HEK293 (cell line): Measurements from ENCODE around the gene MAPKAPK5.
A peak's percentile ranks its signal among the peaks of the same experiment; 100 is the strongest.

Source experiments
- GLI4 ChIP-seq: fragments of 450-650 bp; formaldehyde crosslinking; IDR thresholded peaks from 2 replicates; pipeline ENCODE4 v1.5.1; 2016; ENCODE audit warnings: missing biosample characterization, missing genetic modification characterization
- HOXA7 ChIP-seq: sonication (generic); formaldehyde crosslinking; IDR thresholded peaks from 2 replicates; pipeline ENCODE4 v1.8.1; 2022; ENCODE audit warnings: missing genetic modification reagents, borderline replicate concordance
- KLF1 ChIP-seq: fragments of 450-650 bp; formaldehyde crosslinking; IDR thresholded peaks from 2 replicates; pipeline ENCODE4 v1.5.1; 2016; ENCODE audit warnings: missing biosample characterization, missing genetic modification characterization
- KLF10 ChIP-seq: fragments of 450-650 bp; IDR thresholded peaks from 2 replicates; pipeline ENCODE4 v1.5.1; 2018; ENCODE audit warnings: missing biosample characterization, mild to moderate bottlenecking, missing genetic modification characterization
- KLF16 ChIP-seq: fragments of 450-650 bp; formaldehyde crosslinking; IDR thresholded peaks from 2 replicates; pipeline ENCODE4 v1.5.1; 2017; ENCODE audit warnings: missing biosample characterization, missing genetic modification characterization
- TRIM28 ChIP-seq: IDR thresholded peaks from 2 replicates; pipeline ENCODE4 v1.6.1; 2011; ENCODE audit warnings: low read length, control low read depth, borderline replicate concordance
- ZBTB17 ChIP-seq: fragments of 450-650 bp; formaldehyde crosslinking; IDR thresholded peaks from 2 replicates; pipeline ENCODE4 v1.5.1; 2016; ENCODE audit warnings: missing biosample characterization, missing genetic modification characterization
- ZFP3 ChIP-seq: fragments of 450-650 bp; formaldehyde crosslinking; IDR thresholded peaks from 2 replicates; pipeline ENCODE4 v1.5.1; 2016; ENCODE audit warnings: low read depth, missing biosample characterization, missing genetic modification characterization
- ZNF114 ChIP-seq: fragments of 450-650 bp; formaldehyde crosslinking; IDR thresholded peaks from 2 replicates; pipeline ENCODE4 v1.5.0; 2017; ENCODE audit warnings: missing biosample characterization, missing genetic modification characterization
- ZNF184 ChIP-seq: fragments of 450-650 bp; IDR thresholded peaks from 2 replicates; pipeline ENCODE4 v1.5.1; 2018; ENCODE audit warnings: missing biosample characterization, mild to moderate bottlenecking, missing genetic modification characterization
- ZNF2 ChIP-seq: fragments of 450-650 bp; formaldehyde crosslinking; IDR thresholded peaks from 2 replicates; pipeline ENCODE4 v1.5.1; 2016; ENCODE audit warnings: missing biosample characterization, missing genetic modification characterization
- ZNF324 ChIP-seq: fragments of 450-650 bp; formaldehyde crosslinking; IDR thresholded peaks from 2 replicates; pipeline ENCODE4 v1.5.1; 2016; ENCODE audit warnings: missing biosample characterization, missing genetic modification characterization
- ZNF341 ChIP-seq: fragments of 450-650 bp; formaldehyde crosslinking; IDR thresholded peaks from 2 replicates; pipeline ENCODE4; 2016; ENCODE audit warnings: low read depth, missing biosample characterization, missing genetic modification characterization
- ZNF433 ChIP-seq: fragments of 450-650 bp; formaldehyde crosslinking; IDR thresholded peaks from 2 replicates; pipeline ENCODE4 v1.5.1; 2016; ENCODE audit warnings: missing biosample characterization, missing genetic modification characterization, low read depth
- ZNF580 ChIP-seq: fragments of 450-650 bp; formaldehyde crosslinking; IDR thresholded peaks from 2 replicates; pipeline ENCODE4 v1.5.1; 2016; ENCODE audit warnings: missing biosample characterization, missing genetic modification characterization
- ZNF596 ChIP-seq: fragments of 450-650 bp; IDR thresholded peaks from 2 replicates; pipeline ENCODE4 v1.5.0; 2018; ENCODE audit warnings: missing biosample characterization, mild to moderate bottlenecking, missing genetic modification characterization, moderate library complexity
- ZNF626 ChIP-seq: fragments of 450-650 bp; sonication (Bioruptor Pico); formaldehyde crosslinking; IDR thresholded peaks from 2 replicates; pipeline ENCODE4 v1.5.1; 2018; ENCODE audit warnings: missing biosample characterization, missing genetic modification characterization, inconsistent platforms
- ZNF660 ChIP-seq: fragments of 450-650 bp; IDR thresholded peaks from 2 replicates; pipeline ENCODE4 v1.5.1; 2018; ENCODE audit warnings: missing biosample characterization, mild to moderate bottlenecking, missing genetic modification characterization
- ZNF677 ChIP-seq: fragments of 450-650 bp; IDR thresholded peaks from 2 replicates; pipeline ENCODE4 v1.5.0; 2018; ENCODE audit warnings: missing biosample characterization, mild to moderate bottlenecking, missing genetic modification characterization, moderate library complexity
- ZNF768 ChIP-seq: fragments of 450-650 bp; formaldehyde crosslinking; IDR thresholded peaks from 2 replicates; pipeline ENCODE4 v1.5.1; 2018; ENCODE audit warnings: missing biosample characterization, mild to moderate bottlenecking, missing genetic modification characterization
- ZSCAN18 ChIP-seq: fragments of 450-650 bp; formaldehyde crosslinking; IDR thresholded peaks from 2 replicates; pipeline ENCODE4 v1.5.1; 2016; ENCODE audit warnings: missing biosample characterization, missing genetic modification characterization
- TF ChIP-seq, protein P1 (sequence below): fragments of 450-650 bp; formaldehyde crosslinking; IDR thresholded peaks from 2 replicates; pipeline ENCODE4 v1.5.1; 2016; ENCODE audit warnings: missing biosample characterization, missing genetic modification characterization
- TF ChIP-seq, protein P2 (sequence below): fragments of 450-650 bp; formaldehyde crosslinking; IDR thresholded peaks from 2 replicates; pipeline ENCODE4 v1.5.1; 2016; ENCODE audit warnings: missing biosample characterization, missing genetic modification characterization, borderline replicate concordance
- TF ChIP-seq, protein P3 (sequence below): fragments of 450-650 bp; formaldehyde crosslinking; IDR thresholded peaks from 2 replicates; pipeline ENCODE4 v1.5.1; 2017; ENCODE audit warnings: missing biosample characterization, missing genetic modification characterization
- TF ChIP-seq, protein P4 (sequence below): fragments of 450-650 bp; formaldehyde crosslinking; IDR thresholded peaks from 2 replicates; pipeline ENCODE4 v1.5.1; 2016; ENCODE audit warnings: missing biosample characterization, missing genetic modification characterization
- TF ChIP-seq, protein P5 (sequence below): fragments of 450-650 bp; formaldehyde crosslinking; IDR thresholded peaks from 2 replicates; pipeline ENCODE4 v1.5.1; 2016; ENCODE audit warnings: missing biosample characterization, missing genetic modification characterization, low read depth

Gene MAPKAPK5

GRCh38 chr12:111841750-111842555 lies at the start of gene MAPKAPK5 (continued):
- TF ChIP-seq KLF10 (tag by site-specific recombination): peak; percentile 62; the same call in 1 of the 2 replicates
- no peak for TF ChIP-seq ZNF114
- TF ChIP-seq ZNF660 (tag by site-specific recombination): no peak; the same call in 1 of the 2 replicates
- peak; percentile 87 for TF ChIP-seq ZBTB17 (tag by site-specific recombination)
- TF ChIP-seq GLI4: no peak
- no peak for TF ChIP-seq HOXA7 (CRISPR knock-in tag)
- no peak for TF ChIP-seq ZNF184 (tag by site-specific recombination)
- no peak for TF ChIP-seq ZNF768 (tag by site-specific recombination)
- TF ChIP-seq, protein P1, sequence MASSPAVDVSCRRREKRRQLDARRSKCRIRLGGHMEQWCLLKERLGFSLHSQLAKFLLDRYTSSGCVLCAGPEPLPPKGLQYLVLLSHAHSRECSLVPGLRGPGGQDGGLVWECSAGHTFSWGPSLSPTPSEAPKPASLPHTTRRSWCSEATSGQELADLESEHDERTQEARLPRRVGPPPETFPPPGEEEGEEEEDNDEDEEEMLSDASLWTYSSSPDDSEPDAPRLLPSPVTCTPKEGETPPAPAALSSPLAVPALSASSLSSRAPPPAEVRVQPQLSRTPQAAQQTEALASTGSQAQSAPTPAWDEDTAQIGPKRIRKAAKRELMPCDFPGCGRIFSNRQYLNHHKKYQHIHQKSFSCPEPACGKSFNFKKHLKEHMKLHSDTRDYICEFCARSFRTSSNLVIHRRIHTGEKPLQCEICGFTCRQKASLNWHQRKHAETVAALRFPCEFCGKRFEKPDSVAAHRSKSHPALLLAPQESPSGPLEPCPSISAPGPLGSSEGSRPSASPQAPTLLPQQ (tag by site-specific recombination): peak; percentile 71
- TF ChIP-seq KLF16 (tag by site-specific recombination): peak; percentile 80
- peak; percentile 77 for TF ChIP-seq ZNF580 (tag by site-specific recombination)
- TF ChIP-seq, protein P2, sequence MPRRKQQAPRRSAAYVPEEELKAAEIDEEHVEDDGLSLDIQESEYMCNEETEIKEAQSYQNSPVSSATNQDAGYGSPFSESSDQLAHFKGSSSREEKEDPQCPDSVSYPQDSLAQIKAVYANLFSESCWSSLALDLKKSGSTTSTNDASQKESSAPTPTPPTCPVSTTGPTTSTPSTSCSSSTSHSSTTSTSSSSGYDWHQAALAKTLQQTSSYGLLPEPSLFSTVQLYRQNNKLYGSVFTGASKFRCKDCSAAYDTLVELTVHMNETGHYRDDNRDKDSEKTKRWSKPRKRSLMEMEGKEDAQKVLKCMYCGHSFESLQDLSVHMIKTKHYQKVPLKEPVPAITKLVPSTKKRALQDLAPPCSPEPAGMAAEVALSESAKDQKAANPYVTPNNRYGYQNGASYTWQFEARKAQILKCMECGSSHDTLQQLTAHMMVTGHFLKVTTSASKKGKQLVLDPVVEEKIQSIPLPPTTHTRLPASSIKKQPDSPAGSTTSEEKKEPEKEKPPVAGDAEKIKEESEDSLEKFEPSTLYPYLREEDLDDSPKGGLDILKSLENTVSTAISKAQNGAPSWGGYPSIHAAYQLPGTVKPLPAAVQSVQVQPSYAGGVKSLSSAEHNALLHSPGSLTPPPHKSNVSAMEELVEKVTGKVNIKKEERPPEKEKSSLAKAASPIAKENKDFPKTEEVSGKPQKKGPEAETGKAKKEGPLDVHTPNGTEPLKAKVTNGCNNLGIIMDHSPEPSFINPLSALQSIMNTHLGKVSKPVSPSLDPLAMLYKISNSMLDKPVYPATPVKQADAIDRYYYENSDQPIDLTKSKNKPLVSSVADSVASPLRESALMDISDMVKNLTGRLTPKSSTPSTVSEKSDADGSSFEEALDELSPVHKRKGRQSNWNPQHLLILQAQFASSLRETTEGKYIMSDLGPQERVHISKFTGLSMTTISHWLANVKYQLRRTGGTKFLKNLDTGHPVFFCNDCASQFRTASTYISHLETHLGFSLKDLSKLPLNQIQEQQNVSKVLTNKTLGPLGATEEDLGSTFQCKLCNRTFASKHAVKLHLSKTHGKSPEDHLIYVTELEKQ: peak; percentile 68; the same call in 1 of the 2 replicates
- TF ChIP-seq ZNF2 (tag by site-specific recombination): peak; percentile 53; the same call in 1 of the 2 replicates
- TF ChIP-seq ZNF626 (tag by site-specific recombination): 0 out of 2 replicates have a peak, but pooled peaks have one; percentile 28
- TF ChIP-seq ZNF677 (tag by site-specific recombination): peak; percentile 9; the same call in 1 of the 2 replicates
- TF ChIP-seq ZNF324 (tag by site-specific recombination): peak; percentile 85
- TF ChIP-seq, protein P3, sequence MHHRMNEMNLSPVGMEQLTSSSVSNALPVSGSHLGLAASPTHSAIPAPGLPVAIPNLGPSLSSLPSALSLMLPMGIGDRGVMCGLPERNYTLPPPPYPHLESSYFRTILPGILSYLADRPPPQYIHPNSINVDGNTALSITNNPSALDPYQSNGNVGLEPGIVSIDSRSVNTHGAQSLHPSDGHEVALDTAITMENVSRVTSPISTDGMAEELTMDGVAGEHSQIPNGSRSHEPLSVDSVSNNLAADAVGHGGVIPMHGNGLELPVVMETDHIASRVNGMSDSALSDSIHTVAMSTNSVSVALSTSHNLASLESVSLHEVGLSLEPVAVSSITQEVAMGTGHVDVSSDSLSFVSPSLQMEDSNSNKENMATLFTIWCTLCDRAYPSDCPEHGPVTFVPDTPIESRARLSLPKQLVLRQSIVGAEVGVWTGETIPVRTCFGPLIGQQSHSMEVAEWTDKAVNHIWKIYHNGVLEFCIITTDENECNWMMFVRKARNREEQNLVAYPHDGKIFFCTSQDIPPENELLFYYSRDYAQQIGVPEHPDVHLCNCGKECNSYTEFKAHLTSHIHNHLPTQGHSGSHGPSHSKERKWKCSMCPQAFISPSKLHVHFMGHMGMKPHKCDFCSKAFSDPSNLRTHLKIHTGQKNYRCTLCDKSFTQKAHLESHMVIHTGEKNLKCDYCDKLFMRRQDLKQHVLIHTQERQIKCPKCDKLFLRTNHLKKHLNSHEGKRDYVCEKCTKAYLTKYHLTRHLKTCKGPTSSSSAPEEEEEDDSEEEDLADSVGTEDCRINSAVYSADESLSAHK (tag by site-specific recombination): 0 out of 2 replicates have a peak, but pooled peaks have one; percentile 18
- TF ChIP-seq ZFP3 (tag by site-specific recombination): no peak
- TF ChIP-seq, protein P4, sequence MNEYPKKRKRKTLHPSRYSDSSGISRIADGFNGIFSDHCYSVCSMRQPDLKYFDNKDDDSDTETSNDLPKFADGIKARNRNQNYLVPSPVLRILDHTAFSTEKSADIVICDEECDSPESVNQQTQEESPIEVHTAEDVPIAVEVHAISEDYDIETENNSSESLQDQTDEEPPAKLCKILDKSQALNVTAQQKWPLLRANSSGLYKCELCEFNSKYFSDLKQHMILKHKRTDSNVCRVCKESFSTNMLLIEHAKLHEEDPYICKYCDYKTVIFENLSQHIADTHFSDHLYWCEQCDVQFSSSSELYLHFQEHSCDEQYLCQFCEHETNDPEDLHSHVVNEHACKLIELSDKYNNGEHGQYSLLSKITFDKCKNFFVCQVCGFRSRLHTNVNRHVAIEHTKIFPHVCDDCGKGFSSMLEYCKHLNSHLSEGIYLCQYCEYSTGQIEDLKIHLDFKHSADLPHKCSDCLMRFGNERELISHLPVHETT: peak; percentile 95
- no peak for TF ChIP-seq ZNF341 (tag by site-specific recombination)
- TF ChIP-seq, protein P5, sequence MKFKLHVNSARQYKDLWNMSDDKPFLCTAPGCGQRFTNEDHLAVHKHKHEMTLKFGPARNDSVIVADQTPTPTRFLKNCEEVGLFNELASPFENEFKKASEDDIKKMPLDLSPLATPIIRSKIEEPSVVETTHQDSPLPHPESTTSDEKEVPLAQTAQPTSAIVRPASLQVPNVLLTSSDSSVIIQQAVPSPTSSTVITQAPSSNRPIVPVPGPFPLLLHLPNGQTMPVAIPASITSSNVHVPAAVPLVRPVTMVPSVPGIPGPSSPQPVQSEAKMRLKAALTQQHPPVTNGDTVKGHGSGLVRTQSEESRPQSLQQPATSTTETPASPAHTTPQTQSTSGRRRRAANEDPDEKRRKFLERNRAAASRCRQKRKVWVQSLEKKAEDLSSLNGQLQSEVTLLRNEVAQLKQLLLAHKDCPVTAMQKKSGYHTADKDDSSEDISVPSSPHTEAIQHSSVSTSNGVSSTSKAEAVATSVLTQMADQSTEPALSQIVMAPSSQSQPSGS (tag by site-specific recombination): peak; percentile 100
- 0 out of 2 replicates have a peak, but pooled peaks have one; percentile 12 for TF ChIP-seq TRIM28
- TF ChIP-seq ZSCAN18 (tag by site-specific recombination): peak; percentile 86; the same call in 1 of the 2 replicates
- TF ChIP-seq KLF1 (tag by site-specific recombination): 0 out of 2 replicates have a peak, but pooled peaks have one; percentile 16
- peak; percentile 19; the same call in 1 of the 2 replicates for TF ChIP-seq ZNF596 (tag by site-specific recombination)
- TF ChIP-seq ZNF433 (tag by site-specific recombination): no peak
